B cell (primary cell): ENCODE results near the gene ALOXE3. TPM values are rescaled to one million over a fixed set of nuclear protein-coding genes. Genes with fewer than 3 reads are reported as not detected.

Experiments used
- ATAC-seq: fragments of 200-7000 bp; cut with Tn5 transposase; one replicate; pipeline ENCODE4 v1.10.0; 2021; ENCODE audit warnings: low read depth, mild to moderate bottlenecking, moderate number of reproducible peaks, moderate library complexity
- CTCF ChIA-PET: fragments of 350-600 bp; sonication (Branson Sonifier 250); formaldehyde crosslinking; loops from one replicate; lab custom pipeline; 2021; ENCODE audit warnings: antibody characterized with exemption, inconsistent platforms; lab: Charles Lee
- POLR2A ChIA-PET: fragments of 350-600 bp; sonication (Branson Sonifier 250); formaldehyde crosslinking; loops from one replicate; lab custom pipeline; 2021; ENCODE audit warnings: antibody characterized with exemption; lab: Charles Lee
- DNase-seq: peaks from one replicate; pipeline ENCODE4 v3.0.0; 2013
- H2AFZ ChIP-seq: 2 replicates; pipeline ENCODE4 v1.6.1; 2012; ENCODE audit warnings: mild to moderate bottlenecking, low read depth, low read length; ENCODE audit not compliant: insufficient read depth, poor library complexity, severe bottlenecking
- H3K27ac ChIP-seq, 2 donors: 1 replicate in 1 of 2; 2 replicates in 1 of 2; pipeline ENCODE4 v1.5.1; 2012 to 2013; ENCODE audit warnings: low read length in 2 of 2, mild to moderate bottlenecking in 2 of 2, moderate library complexity in 1 of 2
- H3K27me3 ChIP-seq, 4 experiments: fragments of 200-600 bp in 1 of 4; sonication (generic) in 1 of 4; replicated peaks in 1 of 4; 1 replicate in 2 of 4; 2 replicates in 2 of 4; pipeline versions ENCODE4 v1.6.1 to v1.7.0; 2013 to 2016; ENCODE audit warnings: low read length in 3 of 4, mild to moderate bottlenecking in 2 of 4, mixed read lengths in 1 of 4, moderate library complexity in 1 of 4; ENCODE audit not compliant: insufficient read depth in 4 of 4, control insufficient read depth in 3 of 4; ENCODE audit errors: control extremely low read depth in 1 of 4
- H3K36me3 ChIP-seq, 2 experiments: replicated peaks in 1 of 2; 1 replicate in 1 of 2; 2 replicates in 1 of 2; pipeline versions ENCODE4 v1.6.1 to v1.7.1; 2013; ENCODE audit warnings: low read length in 1 of 2; ENCODE audit not compliant: insufficient read depth in 2 of 2, control insufficient read depth in 1 of 2; ENCODE audit errors: control extremely low read depth in 1 of 2, extremely low read depth in 1 of 2
- H3K4me1 ChIP-seq, 2 donors: fragments of 200-600 bp in 1 of 2; sonication (generic) in 1 of 2; 1 replicate in 1 of 2; 2 replicates in 1 of 2; pipeline versions ENCODE4 v1.5.1 to v1.6.1; 2013 to 2017; ENCODE audit warnings: low read length in 2 of 2; ENCODE audit not compliant: control insufficient read depth in 2 of 2, insufficient read depth in 2 of 2
- H3K4me2 ChIP-seq: replicated peaks from 2 replicates; pipeline ENCODE3; 2012; ENCODE audit warnings: mild to moderate bottlenecking, low read depth, low read length; ENCODE audit not compliant: poor library complexity, severe bottlenecking
- H3K4me3 ChIP-seq, 5 experiments: fragments of 200-600 bp in 1 of 5; sonication (generic) in 1 of 5; 1 replicate in 3 of 5; 2 replicates in 2 of 5; pipeline versions ENCODE4 v1.5.1 to v1.7.0; 2011 to 2016; ENCODE audit warnings: low read length in 4 of 5, mild to moderate bottlenecking in 4 of 5, low read depth in 2 of 5, control low read depth in 1 of 5, moderate library complexity in 1 of 5; ENCODE audit not compliant: insufficient read depth in 1 of 5; ENCODE audit errors: control extremely low read depth in 1 of 5, extremely low read depth in 1 of 5
- H3K79me2 ChIP-seq: fragments of 200-600 bp; sonication (generic); one replicate; pipeline ENCODE4 v1.6.0; 2016; ENCODE audit warnings: low read length; ENCODE audit not compliant: control insufficient read depth, insufficient read depth
- H3K9ac ChIP-seq: fragments of 200-600 bp; sonication (generic); 2 replicates; pipeline ENCODE4 v1.6.1; 2017; ENCODE audit warnings: mild to moderate bottlenecking, low read length, moderate library complexity
- H3K9me3 ChIP-seq, 3 donors: one replicate each; pipeline versions ENCODE4 v1.6.1 to v1.7.1; 2013; ENCODE audit warnings: low read length in 2 of 3; ENCODE audit not compliant: control insufficient read depth in 2 of 3, insufficient read depth in 1 of 3; ENCODE audit errors: control extremely low read depth in 1 of 3
- H4K20me1 ChIP-seq: 2 replicates; pipeline ENCODE4 v1.6.0; 2012; ENCODE audit warnings: mild to moderate bottlenecking, low read length; ENCODE audit not compliant: insufficient read depth, control insufficient read depth, poor library complexity, severe bottlenecking
- H3K27ac Mint-ChIP-seq: one replicate; pipeline ENCODE4 v1.8.0; 2021; ENCODE audit warnings: mixed read lengths
- H3K27me3 Mint-ChIP-seq: one replicate; pipeline ENCODE4 v1.8.0; 2021; ENCODE audit warnings: mixed read lengths
- H3K4me1 Mint-ChIP-seq: one replicate; pipeline ENCODE4 v1.8.0; 2021; ENCODE audit warnings: mixed read lengths
- H3K4me3 Mint-ChIP-seq: one replicate; pipeline ENCODE4 v1.8.0; 2021; ENCODE audit warnings: mixed read lengths
- H3K9me3 Mint-ChIP-seq: one replicate; pipeline ENCODE4 v1.8.0; 2022; ENCODE audit warnings: mixed read lengths; ENCODE audit not compliant: insufficient read depth
- EZH2 ChIP-seq: IDR thresholded peaks from 2 replicates; pipeline ENCODE4 v1.6.1; 2012; ENCODE audit warnings: borderline replicate concordance, low read depth, mild to moderate bottlenecking, moderate library complexity, low read length; ENCODE audit not compliant: insufficient read depth, poor library complexity, severe bottlenecking
- WGBS: methylation state at CpG from one replicate; pipeline ENCODE4 v1.1.5; 2013; ENCODE audit warnings: missing lambda C conversion rate; ENCODE audit not compliant: insufficient coverage; 5-methylcytosine and 5-hydroxymethylcytosine counted together
- intact Hi-C: fragments of 100-400 bp; cut with micrococcal nuclease; formaldehyde crosslinking; loops from one replicate; pipeline ENCODE4 v1.10.0; 2022
- polyA plus RNA-seq: library from polyadenylated mRNA; depleted of rRNA; stranded (reverse); fragments of >200 nt; gene quantifications from 2 replicates; pipeline ENCODE4 v1.2.3, GENCODE V29; 2012
- total RNA-seq, 2 donors: library from RNA; stranded (reverse); fragments of 120-200 nt in 1 of 2; gene quantifications; 1 replicate in 1 of 2; 2 replicates in 1 of 2; pipeline versions ENCODE4 v1.2.3 to v1.2.4, GENCODE V29; 2013 to 2022
- TF ChIP-seq, protein P1 (sequence below): fragments of 200-600 bp; IDR thresholded peaks from one replicate; pipeline ENCODE4 v1.8.0; 2022; ENCODE audit warnings: antibody characterized with exemption, mild to moderate bottlenecking

ALOXE3 gene
- total and polyA plus RNA-seq, 2 donors (not counting 1 experiment from before 2014, with no cell fraction given): 0.04 TPM; not detected in 1

DNA sequence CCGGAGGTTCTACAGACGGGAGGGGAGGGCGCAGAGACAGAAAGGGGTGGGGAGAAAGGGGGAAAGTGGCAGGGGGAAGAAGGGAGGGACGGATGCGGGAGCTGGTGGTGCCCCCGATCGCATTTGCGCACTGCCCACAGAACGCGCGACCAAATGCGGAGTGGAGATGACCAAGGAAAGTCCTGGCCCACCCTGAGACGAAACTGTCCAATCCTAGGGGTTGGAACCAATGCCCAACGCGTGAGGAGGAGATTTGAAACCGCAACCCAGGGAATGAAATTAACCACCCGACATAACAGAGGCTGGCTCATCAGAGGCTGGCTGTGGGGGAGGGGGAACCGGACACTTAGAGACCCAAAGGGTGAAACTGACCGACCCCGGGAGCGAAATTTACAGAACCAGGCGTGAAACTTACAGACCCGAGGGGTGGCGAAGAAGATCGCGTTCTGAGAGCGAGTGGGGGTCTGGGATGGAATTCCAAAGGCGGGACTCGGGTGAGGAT lies 4.2 kb upstream of the ALOXE3 start:
- Mint-ChIP-seq H3K4me3 (peak overlapping the region; percentile 94), H3K9me3 (no peaks in the 10 kb centered on the region), H3K27ac (peak overlapping the region; percentile 43), H3K27me3 (peaks cover 46% of the 10 kb centered on the region), H3K4me1 (peaks cover 85% of the 10 kb centered on the region)
- under 1% methylated on average over 27 of the region's 29 CpGs for WGBS
- DNase-seq (no peak), ATAC-seq (no peak)
- intact Hi-C loops: no loop called here
- ChIA-PET CTCF (interaction anchor here (0.6 to 3.6 kb wide), 10 partner anchors 11 to 178 kb away, joined by 3 to 12 read pairs (median 4); partner anchors contain the start of gene SLC25A35), POLR2A (interaction anchor here (0.6 to 1.8 kb wide), 5 partner anchors 32 to 166 kb away, joined by 3 to 6 read pairs (median 4); partner anchors contain the start of gene RANGRF)
- Histone ChIP-seq H3K79me2 (no peaks in the 10 kb centered on the region), H3K9me3 (peaks cover 0 to 28% (median 0%) of the 10 kb centered on the region in 3 donors), H3K36me3 (no peaks in the 10 kb centered on the region), H3K27ac (no peak overlapping the region), H4K20me1 (peaks cover 34% of the 10 kb centered on the region), H3K4me2 (peak overlapping the region; percentile 91), H3K4me1 (peaks cover 68 to 81% of the 10 kb centered on the region in 2 donors), H2AFZ (peak overlapping the region; percentile 58), H3K4me3 (peak overlapping the region in 4 of 5 experiments; percentile 29 to 85 (median 70)), H3K9ac (peak overlapping the region; percentile 83), H3K27me3 (peaks cover 0 to 57% (median 24%) of the 10 kb centered on the region in 4 experiments)
- TF ChIP-seq, protein P1, sequence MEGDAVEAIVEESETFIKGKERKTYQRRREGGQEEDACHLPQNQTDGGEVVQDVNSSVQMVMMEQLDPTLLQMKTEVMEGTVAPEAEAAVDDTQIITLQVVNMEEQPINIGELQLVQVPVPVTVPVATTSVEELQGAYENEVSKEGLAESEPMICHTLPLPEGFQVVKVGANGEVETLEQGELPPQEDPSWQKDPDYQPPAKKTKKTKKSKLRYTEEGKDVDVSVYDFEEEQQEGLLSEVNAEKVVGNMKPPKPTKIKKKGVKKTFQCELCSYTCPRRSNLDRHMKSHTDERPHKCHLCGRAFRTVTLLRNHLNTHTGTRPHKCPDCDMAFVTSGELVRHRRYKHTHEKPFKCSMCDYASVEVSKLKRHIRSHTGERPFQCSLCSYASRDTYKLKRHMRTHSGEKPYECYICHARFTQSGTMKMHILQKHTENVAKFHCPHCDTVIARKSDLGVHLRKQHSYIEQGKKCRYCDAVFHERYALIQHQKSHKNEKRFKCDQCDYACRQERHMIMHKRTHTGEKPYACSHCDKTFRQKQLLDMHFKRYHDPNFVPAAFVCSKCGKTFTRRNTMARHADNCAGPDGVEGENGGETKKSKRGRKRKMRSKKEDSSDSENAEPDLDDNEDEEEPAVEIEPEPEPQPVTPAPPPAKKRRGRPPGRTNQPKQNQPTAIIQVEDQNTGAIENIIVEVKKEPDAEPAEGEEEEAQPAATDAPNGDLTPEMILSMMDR: no peak
- TF ChIP-seq EZH2: peak; percentile 38
